H1 (cell line): ENCODE measurements around the gene DCXR. TPM values are rescaled to one million over a fixed set of nuclear protein-coding genes. Genes with fewer than 3 reads are reported as not detected.
A peak's percentile ranks its signal among the peaks of the same experiment; 100 is the strongest.

Experiments used
- CTCF ChIA-PET: fragments of 300-600 bp; sonication (Branson Sonifier 250); formaldehyde crosslinking; loops from one replicate; lab custom pipeline; 2021; ENCODE audit not compliant: partially characterized antibody; lab: Charles Lee
- POLR2A ChIA-PET: fragments of 300-600 bp; sonication (Branson Sonifier 250); formaldehyde crosslinking; loops from one replicate; lab custom pipeline; 2021; ENCODE audit warnings: inconsistent platforms; ENCODE audit not compliant: partially characterized antibody; lab: Charles Lee
- DNase-seq, 2 experiments: peaks; one replicate each; pipeline versions ENCODE4 v3.0.0 to v3.0.0-alpha.2; 2010 to 2022; ENCODE audit warnings: low spot score in 2 of 2, low read depth in 1 of 2, mixed read lengths in 1 of 2
- FAIRE-seq: peaks from 2 replicates; lab custom pipeline; 2011; peaks lifted over from hg19 to GRCh38; lab: Jason Lieb, UNC
- H2AFZ ChIP-seq: 2 replicates; pipeline ENCODE4 v1.8.1; 2012; ENCODE audit warnings: low read length, inconsistent platforms
- H2AK5ac ChIP-seq: 2 replicates; pipeline ENCODE4 v1.6.1; 2013; ENCODE audit warnings: low read depth, low read length
- H2BK120ac ChIP-seq: replicated peaks from 2 replicates; pipeline ENCODE3; 2013; ENCODE audit warnings: low read depth, low read length, inconsistent platforms
- H2BK12ac ChIP-seq: 2 replicates; pipeline ENCODE4 v1.6.1; 2013; ENCODE audit warnings: low read depth, low read length
- H2BK15ac ChIP-seq: 2 replicates; pipeline ENCODE4 v1.6.1; 2013; ENCODE audit warnings: low read length
- H2BK20ac ChIP-seq: 2 replicates; pipeline ENCODE4 v1.6.1; 2013; ENCODE audit warnings: low read length
- H2BK5ac ChIP-seq: 2 replicates; pipeline ENCODE4 v1.6.1; 2013; ENCODE audit warnings: low read depth, low read length
- H3K14ac ChIP-seq: 2 replicates; pipeline ENCODE4 v1.6.1; 2013; ENCODE audit warnings: inconsistent platforms; ENCODE audit not compliant: insufficient read length
- H3K18ac ChIP-seq: 2 replicates; pipeline ENCODE4 v1.6.1; 2013; ENCODE audit warnings: low read length; ENCODE audit errors: extremely low read depth
- H3K23ac ChIP-seq: 2 replicates; pipeline ENCODE4 v1.6.1; 2013; ENCODE audit warnings: inconsistent platforms; ENCODE audit not compliant: insufficient read length
- H3K23me2 ChIP-seq: 2 replicates; pipeline ENCODE4 v1.6.1; 2013; ENCODE audit warnings: low read depth, low read length
- H3K27ac ChIP-seq: 2 replicates; pipeline ENCODE4 v1.6.1; 2011; ENCODE audit warnings: low read depth, low read length, inconsistent platforms
- H3K27me3 ChIP-seq, 4 experiments: replicated peaks in 1 of 4; 1 replicate in 1 of 4; 2 replicates in 3 of 4; pipeline versions ENCODE4 v1.6.1 to v1.8.1; 2011 to 2013; ENCODE audit warnings: low read length in 3 of 4, mild to moderate bottlenecking in 3 of 4, inconsistent platforms in 2 of 4, mixed read lengths in 2 of 4, moderate library complexity in 1 of 4; ENCODE audit not compliant: control insufficient read depth in 3 of 4, insufficient read depth in 3 of 4; ENCODE audit errors: extremely low read depth in 1 of 4
- H3K36me3 ChIP-seq, 4 experiments: 2 replicates each; pipeline versions ENCODE4 v1.6.1 to v1.8.1; 2011 to 2013; ENCODE audit warnings: mild to moderate bottlenecking in 4 of 4, low read length in 3 of 4, moderate library complexity in 2 of 4, control low read depth in 1 of 4, inconsistent platforms in 1 of 4; ENCODE audit not compliant: insufficient read depth in 4 of 4, control insufficient read depth in 2 of 4
- H3K4ac ChIP-seq: replicated peaks from 2 replicates; pipeline ENCODE3; 2013; ENCODE audit warnings: low read length, low read depth, mixed read lengths, inconsistent platforms; ENCODE audit not compliant: insufficient read length
- H3K4me1 ChIP-seq, 4 experiments: replicated peaks in 1 of 4; 1 replicate in 1 of 4; 2 replicates in 3 of 4; pipeline versions ENCODE4 v1.6.1 to v1.8.1; 2011 to 2013; ENCODE audit warnings: low read length in 3 of 4, inconsistent platforms in 2 of 4, mixed read lengths in 1 of 4; ENCODE audit not compliant: insufficient read depth in 4 of 4, control insufficient read depth in 3 of 4
- H3K4me2 ChIP-seq, 2 experiments: 2 replicates each; pipeline versions ENCODE4 v1.6.1 to v1.8.1; 2011 to 2013; ENCODE audit warnings: low read depth in 2 of 2, low read length in 2 of 2, control low read depth in 1 of 2, inconsistent platforms in 1 of 2, mild to moderate bottlenecking in 1 of 2; ENCODE audit not compliant: insufficient read depth in 1 of 2
- H3K4me3 ChIP-seq, 4 experiments: fragments of 200-600, 300-600 bp in 1 of 4; sonication (generic), shearing (Covaris generic), sonication (Bioruptor Twin) in 1 of 4; 2 replicates each; pipeline versions ENCODE4 v1.5.1 to v1.8.1; 2011 to 2016; ENCODE audit warnings: low read length in 4 of 4, low read depth in 3 of 4, control low read depth in 2 of 4, inconsistent platforms in 2 of 4, mild to moderate bottlenecking in 2 of 4, mixed read lengths in 1 of 4, moderate library complexity in 1 of 4; ENCODE audit not compliant: insufficient read depth in 2 of 4; ENCODE audit errors: extremely low read depth in 1 of 4
- H3K56ac ChIP-seq: replicated peaks from 2 replicates; pipeline ENCODE3; 2013; ENCODE audit warnings: low read depth, mild to moderate bottlenecking, mixed read lengths, low read length, inconsistent platforms; ENCODE audit not compliant: insufficient read length
- H3K79me1 ChIP-seq: 2 replicates; pipeline ENCODE4 v1.6.1; 2013; ENCODE audit warnings: low read depth, low read length, control low read depth
- H3K79me2 ChIP-seq, 2 experiments: 2 replicates each; pipeline versions ENCODE4 v1.6.1 to v1.8.1; 2012 to 2013; ENCODE audit warnings: low read length in 2 of 2, mild to moderate bottlenecking in 2 of 2, inconsistent platforms in 1 of 2; ENCODE audit not compliant: insufficient read depth in 2 of 2, control insufficient read depth in 1 of 2
- H3K9ac ChIP-seq, 4 experiments: replicated peaks in 1 of 4; 1 replicate in 1 of 4; 2 replicates in 3 of 4; pipeline versions ENCODE4 v1.6.1 to v1.8.1; 2011 to 2013; ENCODE audit warnings: low read depth in 3 of 4, low read length in 3 of 4, control low read depth in 2 of 4, mild to moderate bottlenecking in 2 of 4, moderate library complexity in 2 of 4, inconsistent platforms in 1 of 4; ENCODE audit errors: extremely low read depth in 1 of 4
- H3K9me3 ChIP-seq, 2 experiments: 2 replicates each; pipeline versions ENCODE4 v1.6.1 to v1.8.1; 2012 to 2013; ENCODE audit warnings: mild to moderate bottlenecking in 2 of 2, moderate library complexity in 2 of 2, control low read depth in 1 of 2, inconsistent platforms in 1 of 2, low read depth in 1 of 2, low read length in 1 of 2, mixed read lengths in 1 of 2; ENCODE audit not compliant: insufficient read depth in 2 of 2
- H4K20me1 ChIP-seq, 2 experiments: replicated peaks in 1 of 2; 2 replicates each; pipeline versions ENCODE3 to v1.8.1; 2011 to 2013; ENCODE audit warnings: inconsistent platforms in 2 of 2, low read length in 2 of 2, mild to moderate bottlenecking in 1 of 2; ENCODE audit not compliant: insufficient read depth in 2 of 2, control insufficient read depth in 1 of 2
- H4K5ac ChIP-seq: 2 replicates; pipeline ENCODE4 v1.6.1; 2013; ENCODE audit warnings: low read length, low read depth, mixed read lengths, inconsistent platforms; ENCODE audit not compliant: insufficient read length
- H4K8ac ChIP-seq: 2 replicates; pipeline ENCODE4 v1.8.0; 2013; ENCODE audit warnings: mild to moderate bottlenecking, moderate library complexity, low read length, inconsistent platforms; ENCODE audit not compliant: insufficient read depth; ENCODE audit errors: extremely low read depth
- H4K91ac ChIP-seq: replicated peaks from 2 replicates; pipeline ENCODE3; 2013; ENCODE audit warnings: low read length, mixed read lengths, inconsistent platforms; ENCODE audit not compliant: insufficient read length
- POLR2A ChIP-seq, 2 experiments: IDR thresholded peaks; 1 replicate in 1 of 2; 2 replicates in 1 of 2; pipeline ENCODE4 v1.6.1; 2011; ENCODE audit warnings: low read depth in 2 of 2, low read length in 2 of 2, mild to moderate bottlenecking in 2 of 2; ENCODE audit errors: control extremely low read depth in 1 of 2
- POLR2AphosphoS5 ChIP-seq: IDR thresholded peaks from 2 replicates; pipeline ENCODE4 v1.6.1; 2011; ENCODE audit warnings: low read depth, low read length
- RBBP5 ChIP-seq: IDR thresholded peaks from 2 replicates; pipeline ENCODE4 v1.7.1; 2012; ENCODE audit warnings: low read depth, mild to moderate bottlenecking, inconsistent platforms, low read length, moderate library complexity, borderline replicate concordance
- SP2 ChIP-seq: IDR thresholded peaks from 2 replicates; pipeline ENCODE4 v1.6.1; 2012; ENCODE audit warnings: mild to moderate bottlenecking, low read length, inconsistent platforms
- WGBS, 2 experiments: shearing (Covaris generic) in 1 of 2; methylation state at CpG; one replicate each; pipeline versions ENCODE4 v1.1.6 to v1.1.7; 2013 to 2015; ENCODE audit warnings: low lambda C conversion rate in 2 of 2, mixed read lengths in 2 of 2, inconsistent platforms in 1 of 2, low coverage in 1 of 2, missing lambda C conversion rate in 1 of 2; ENCODE audit not compliant: insufficient replicate concordance in 2 of 2, insufficient coverage in 1 of 2, insufficient read length in 1 of 2; ENCODE audit errors: extremely low coverage in 1 of 2, missing lambda C conversion rate in 1 of 2; 5-methylcytosine and 5-hydroxymethylcytosine counted together
- polyA plus RNA-seq, 7 experiments: library from polyadenylated mRNA; depleted of rRNA in 3 of 7; stranded (reverse) in 5 of 7; unstranded in 2 of 7; fragments of >200 nt in 5 of 7; fragments of 200-250 nt in 2 of 7; gene quantifications; 1 replicate in 5 of 7; 2 replicates in 1 of 7; 4 replicates in 1 of 7; pipeline versions ENCODE4 v1.2.1 to v1.2.3, GENCODE V29; 2011 to 2013; ENCODE audit warnings: missing spikeins in 2 of 7, mixed read lengths in 2 of 7
- total RNA-seq: library from RNA; stranded (reverse); fragmentation: NEBNext Ultra II Directional; extraction: Animal tissue kit (Norgen Biotek cat#: 25700); gene quantifications from 2 replicates; pipeline ENCODE4 v1.2.1, GENCODE V29; 2021

The DCXR gene
- total and polyA plus RNA-seq, 2 of the 8 experiments (the other 6 are each of a cell fraction or from before 2014, with no cell fraction given): 96.3 to 212 TPM

- H2BK120ac ChIP-seq: no peak overlapping the region
- CTCF ChIA-PET: interaction anchor here (0.9 to 1.7 kb wide), 5 partner anchors 10 to 93 kb away, joined by 3 to 8 read pairs (median 4); partner anchors contain the start of gene DCXR
- 92% methylated on average over 19 of the region's 19 CpGs; no CpG with 5 or more reads in 1 of the 2 experiments for WGBS, 2 experiments
- no peak overlapping the region for H3K56ac ChIP-seq
- peaks cover 15 to 38% (median 34%) of the 10 kb centered on the region in 4 experiments for H3K36me3 ChIP-seq
- H3K4me3 ChIP-seq: no peak overlapping the region
- no peak overlapping the region; a peak in 1 of 7 replicates for H3K9ac ChIP-seq
- H4K20me1 ChIP-seq: peaks cover 0 to 22% of the 10 kb centered on the region in 2 experiments
- H3K23me2 ChIP-seq: no peaks in the 10 kb centered on the region; the same call in 1 of the 2 replicates
- H2BK5ac ChIP-seq: no peak overlapping the region
- no peaks in the 10 kb centered on the region for H3K79me2 ChIP-seq
- no peak overlapping the region for H2AK5ac ChIP-seq
- H3K23ac ChIP-seq: no peak overlapping the region
- no peak overlapping the region for H2BK15ac ChIP-seq
- DNase-seq: no peak
- no peak overlapping the region for H2BK12ac ChIP-seq
- H3K14ac ChIP-seq: no peak overlapping the region
- H2AFZ ChIP-seq: no peak overlapping the region
- no peaks in the 10 kb centered on the region for H3K27me3 ChIP-seq
- H3K9me3 ChIP-seq: no peaks in the 10 kb centered on the region
- no peak overlapping the region for H4K5ac ChIP-seq
- H4K8ac ChIP-seq: peak overlapping the region; percentile 68; the same call in 1 of the 2 replicates
- peaks cover 1% of the 10 kb centered on the region; the same call in 1 of the 2 replicates for H3K79me1 ChIP-seq
- H3K27ac ChIP-seq: no peak overlapping the region
- FAIRE-seq: no peak
- no peak overlapping the region for H3K18ac ChIP-seq
- no peak overlapping the region for H2BK20ac ChIP-seq
- H3K4me2 ChIP-seq: no peak overlapping the region
- H3K4ac ChIP-seq: no peak overlapping the region
- TF ChIP-seq POLR2A (IDR thresholded peaks at IDR 0.05; ENCODE audit: control extremely low read depth in 1 of 2, low read depth in 2 of 2, low read length in 2 of 2) (peak in 1 of 2 experiments; percentile 55; a peak in 1 of 3 replicates), POLR2AphosphoS5 (peak; percentile 15; the same call in 1 of the 2 replicates), SP2 (no peak), RBBP5 (no peak)
- no peak overlapping the region for H4K91ac ChIP-seq
- H3K4me1 ChIP-seq: peaks cover 0 to under 1% (median 0%) of the 10 kb centered on the region in 4 experiments; a peak in 1 of 7 replicates
- POLR2A ChIA-PET: interaction anchor here (0.8 to 16.2 kb wide), 16 partner anchors 4 to 350 kb away, joined by 3 to 161 read pairs (median 6); partner anchors contain the start of genes DUS1L, GPS1, RAC3 and RFNG
Measured at GRCh38 chr17:82059272-82060000, 21.9 kb upstream of the DCXR start.
